ENCODE data around the gene RNLS. TPM values are rescaled to one million over a fixed set of nuclear protein-coding genes. Genes with fewer than 3 reads are reported as not detected.

Gene RNLS
- total RNA-seq, 4 donors from 2014 or later, result 7.8 to 37.2 (median 26.2) TPM

DNA sequence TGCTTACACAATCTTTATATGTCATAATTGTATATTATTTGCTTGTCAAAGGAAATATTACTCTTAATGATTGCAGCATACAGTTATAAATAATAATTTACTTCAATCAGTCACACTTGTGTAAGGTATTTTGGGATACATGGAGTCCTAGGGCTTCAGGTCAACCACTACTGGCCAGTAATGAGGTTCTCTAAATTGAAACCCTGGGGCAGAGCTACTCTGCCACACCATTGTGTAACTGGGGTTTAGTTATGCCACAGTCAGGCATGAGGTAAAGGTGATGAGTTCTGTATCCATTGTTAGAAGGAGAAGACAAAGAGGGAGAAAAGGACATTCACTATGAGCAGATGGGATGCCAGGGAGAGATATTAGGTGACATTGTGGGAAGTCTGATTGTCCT lies 117.4 kb downstream of the RNLS start:
- no peak for DNase-seq (ENCODE audit: low spot score in 2 of 2)
- H3K9me3 ChIP-seq, result no peaks in the 10 kb centered on the region
- peak overlapping the region in 1 of 4 donors; percentile 2 for H3K27ac ChIP-seq
- TF ChIP-seq EP300 (IDR thresholded peaks at IDR 0.05) (no peak), POLR2A (IDR thresholded peaks at IDR 0.05) (no peak)
- TF ChIP-seq, protein P1, sequence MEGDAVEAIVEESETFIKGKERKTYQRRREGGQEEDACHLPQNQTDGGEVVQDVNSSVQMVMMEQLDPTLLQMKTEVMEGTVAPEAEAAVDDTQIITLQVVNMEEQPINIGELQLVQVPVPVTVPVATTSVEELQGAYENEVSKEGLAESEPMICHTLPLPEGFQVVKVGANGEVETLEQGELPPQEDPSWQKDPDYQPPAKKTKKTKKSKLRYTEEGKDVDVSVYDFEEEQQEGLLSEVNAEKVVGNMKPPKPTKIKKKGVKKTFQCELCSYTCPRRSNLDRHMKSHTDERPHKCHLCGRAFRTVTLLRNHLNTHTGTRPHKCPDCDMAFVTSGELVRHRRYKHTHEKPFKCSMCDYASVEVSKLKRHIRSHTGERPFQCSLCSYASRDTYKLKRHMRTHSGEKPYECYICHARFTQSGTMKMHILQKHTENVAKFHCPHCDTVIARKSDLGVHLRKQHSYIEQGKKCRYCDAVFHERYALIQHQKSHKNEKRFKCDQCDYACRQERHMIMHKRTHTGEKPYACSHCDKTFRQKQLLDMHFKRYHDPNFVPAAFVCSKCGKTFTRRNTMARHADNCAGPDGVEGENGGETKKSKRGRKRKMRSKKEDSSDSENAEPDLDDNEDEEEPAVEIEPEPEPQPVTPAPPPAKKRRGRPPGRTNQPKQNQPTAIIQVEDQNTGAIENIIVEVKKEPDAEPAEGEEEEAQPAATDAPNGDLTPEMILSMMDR (IDR thresholded peaks at IDR 0.05), result no peak
- H3K4me1 ChIP-seq, result peaks cover 0 to 7% (median 0%) of the 10 kb centered on the region in 4 donors
- H3K4me3 ChIP-seq, result no peak overlapping the region
- H3K27me3 ChIP-seq, result no peaks in the 10 kb centered on the region
- no peaks in the 10 kb centered on the region for H3K36me3 ChIP-seq

DNA sequence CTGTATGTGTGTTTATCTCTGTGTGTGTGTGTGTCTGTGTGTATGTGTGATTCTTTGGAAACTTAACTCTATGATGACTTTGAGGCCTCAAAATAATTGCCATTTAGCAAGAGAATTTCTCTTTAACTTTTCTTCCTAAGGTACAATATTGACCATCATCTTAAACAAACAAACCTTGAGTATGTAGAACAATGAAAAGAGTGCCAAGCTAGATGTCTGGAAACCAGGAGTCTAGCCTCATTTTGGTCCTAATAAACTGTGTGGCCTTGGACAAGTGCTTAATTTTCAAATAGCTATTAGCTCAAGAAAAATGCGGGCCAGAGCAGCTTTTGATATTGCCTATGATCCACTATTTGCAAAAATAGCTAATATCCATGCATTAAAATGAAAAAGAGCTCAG lies 119.3 kb downstream of the RNLS start:
- DNase-seq (ENCODE audit: low spot score in 2 of 2), result no peak
- 95 to 98% methylated on average over 1 of the region's 1 CpG for WGBS, 2 donors
- Histone ChIP-seq H3K27me3 (no peaks in the 10 kb centered on the region), H3K36me3 (no peaks in the 10 kb centered on the region), H3K4me3 (no peak overlapping the region), H3K27ac (no peak overlapping the region), H3K4me1 (peaks cover 0 to 7% (median 0%) of the 10 kb centered on the region in 4 donors), H3K9me3 (no peaks in the 10 kb centered on the region)
- TF ChIP-seq, protein P1 (IDR thresholded peaks at IDR 0.05), result no peak
- no peak for TF ChIP-seq POLR2A (IDR thresholded peaks at IDR 0.05)
- no peak for TF ChIP-seq EP300 (IDR thresholded peaks at IDR 0.05)

DNA sequence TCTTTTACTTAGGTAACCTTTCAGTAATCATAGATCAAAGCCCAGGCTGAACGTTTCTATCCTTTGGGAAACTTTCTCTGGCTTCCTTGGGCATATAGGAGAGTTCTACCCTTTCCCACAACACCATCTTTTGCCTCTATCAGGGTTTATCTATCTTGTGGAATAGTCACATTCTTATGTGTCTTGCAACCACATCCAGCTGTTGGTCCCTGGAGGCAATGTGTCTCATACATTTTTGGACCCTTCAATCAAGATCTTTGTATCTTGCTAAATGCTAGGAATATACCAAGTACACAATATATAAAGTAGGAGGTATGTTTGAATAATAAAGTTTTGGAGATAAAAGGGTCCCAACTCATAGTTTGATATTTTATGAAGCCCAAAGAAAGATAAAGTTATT lies 121.7 kb downstream of the RNLS start:
- no peaks in the 10 kb centered on the region for H3K27me3 ChIP-seq
- WGBS, 2 donors, result 78 to 83% methylated on average over 1 of the region's 1 CpG

DNA sequence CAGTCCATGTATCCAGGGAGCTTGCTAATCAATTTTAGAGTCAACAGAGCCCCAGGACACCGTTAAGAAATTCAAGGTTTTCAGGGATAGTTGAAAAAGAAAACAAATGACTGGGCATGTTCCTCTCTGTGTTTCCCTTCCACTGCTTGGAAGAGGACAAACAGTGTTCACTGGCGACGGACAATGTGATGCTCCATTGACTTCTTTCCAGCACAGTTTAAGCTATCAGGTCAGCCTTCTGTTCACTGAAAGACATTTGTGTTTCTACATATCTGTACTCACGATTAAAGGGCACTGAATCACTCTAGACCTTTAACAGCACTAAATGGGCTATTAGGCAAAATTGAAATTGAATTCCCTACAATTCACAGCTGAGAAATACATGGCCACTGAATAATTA lies 123.6 kb downstream of the RNLS start:
- peak in 1 of 2 donors; percentile 23 for DNase-seq (ENCODE audit: low spot score in 2 of 2)
- H3K4me3 ChIP-seq, result no peak overlapping the region
- H3K9me3 ChIP-seq, result no peaks in the 10 kb centered on the region
- H3K4me1 ChIP-seq, result peaks cover 0 to 24% (median 0%) of the 10 kb centered on the region in 4 donors
- no peaks in the 10 kb centered on the region for H3K36me3 ChIP-seq
- no peaks in the 10 kb centered on the region for H3K27me3 ChIP-seq
- WGBS, 2 donors, result 42 to 44% methylated on average over 4 of the region's 4 CpGs
- TF ChIP-seq, protein P1 (IDR thresholded peaks at IDR 0.05), result no peak
- peak in 1 of 2 donors; percentile 21 for TF ChIP-seq EP300 (IDR thresholded peaks at IDR 0.05)
- no peak for TF ChIP-seq POLR2A (IDR thresholded peaks at IDR 0.05)
- peak overlapping the region in 1 of 4 donors; percentile 32 for H3K27ac ChIP-seq

More for the DNA sequence above, 121.7 kb downstream of the RNLS start:
- H3K4me1 ChIP-seq, result peaks cover 0 to 19% (median 0%) of the 10 kb centered on the region in 4 donors
- DNase-seq (ENCODE audit: low spot score in 2 of 2), result no peak
- no peak overlapping the region for H3K27ac ChIP-seq
- H3K9me3 ChIP-seq, result no peaks in the 10 kb centered on the region
- TF ChIP-seq POLR2A (IDR thresholded peaks at IDR 0.05) (no peak), EP300 (IDR thresholded peaks at IDR 0.05) (no peak)
- TF ChIP-seq, protein P1 (IDR thresholded peaks at IDR 0.05), result no peak
- H3K4me3 ChIP-seq, result no peak overlapping the region
- H3K36me3 ChIP-seq, result no peaks in the 10 kb centered on the region

DNA sequence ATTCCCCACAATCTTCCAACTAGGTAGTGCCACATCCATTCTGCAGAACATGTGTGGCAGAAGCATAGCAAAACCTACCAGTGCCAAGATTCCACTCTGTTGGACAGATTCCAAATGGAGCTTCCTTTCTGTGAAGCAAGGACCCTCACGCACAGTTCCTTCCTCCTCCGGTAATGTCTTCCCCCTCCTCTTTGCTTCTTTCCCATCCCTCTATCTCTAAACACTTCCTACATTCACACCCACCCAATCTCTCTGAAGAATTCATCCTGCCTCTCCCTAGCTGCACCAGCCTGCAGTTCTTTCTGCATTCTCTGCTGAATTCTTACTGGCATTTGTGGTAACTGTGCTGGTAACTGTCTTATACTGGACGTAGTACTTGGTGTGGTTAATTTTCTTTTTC lies 124.9 kb downstream of the RNLS start:
- no peaks in the 10 kb centered on the region for H3K36me3 ChIP-seq
- DNase-seq (ENCODE audit: low spot score in 2 of 2), result no peak
- TF ChIP-seq POLR2A (IDR thresholded peaks at IDR 0.05) (no peak), EP300 (IDR thresholded peaks at IDR 0.05) (no peak)
- TF ChIP-seq, protein P1 (IDR thresholded peaks at IDR 0.05), result no peak
- peak overlapping the region in 1 of 4 donors; percentile 17 for H3K27ac ChIP-seq
- H3K4me1 ChIP-seq, result peaks cover 0 to 24% (median 0%) of the 10 kb centered on the region in 4 donors
- no peak overlapping the region for H3K4me3 ChIP-seq
- 59 to 61% methylated on average over 3 of the region's 3 CpGs for WGBS, 2 donors
- no peaks in the 10 kb centered on the region for H3K27me3 ChIP-seq
- H3K9me3 ChIP-seq, result no peaks in the 10 kb centered on the region

Measured in tibial nerve (tissue), 4 donors.